Fibroblast of mammary gland (primary cell): Measurements from ENCODE around the gene EEPD1.
"Not testable (repeated sequence)": the region's sequence is repeated elsewhere in the genome, so short reads cannot be mapped to it uniquely, and the experiment has no call there.

Source experiments
- DNase-seq: peaks from one replicate; pipeline ENCODE4 v3.0.0-alpha.2; 2010; ENCODE audit warnings: low read depth
- H3K4me3 ChIP-seq: 2 replicates; pipeline ENCODE4 v1.5.1; 2011; ENCODE audit warnings: low read depth, mild to moderate bottlenecking, low read length, moderate library complexity; ENCODE audit not compliant: control insufficient read depth
- TF ChIP-seq, protein P1 (sequence below): conservative IDR thresholded peaks from 2 replicates; pipeline ENCODE4 v1.5.1; 2011; ENCODE audit warnings: low read depth, low read length, inconsistent platforms; ENCODE audit not compliant: control insufficient read depth, insufficient read depth

The EEPD1 gene

DNA sequence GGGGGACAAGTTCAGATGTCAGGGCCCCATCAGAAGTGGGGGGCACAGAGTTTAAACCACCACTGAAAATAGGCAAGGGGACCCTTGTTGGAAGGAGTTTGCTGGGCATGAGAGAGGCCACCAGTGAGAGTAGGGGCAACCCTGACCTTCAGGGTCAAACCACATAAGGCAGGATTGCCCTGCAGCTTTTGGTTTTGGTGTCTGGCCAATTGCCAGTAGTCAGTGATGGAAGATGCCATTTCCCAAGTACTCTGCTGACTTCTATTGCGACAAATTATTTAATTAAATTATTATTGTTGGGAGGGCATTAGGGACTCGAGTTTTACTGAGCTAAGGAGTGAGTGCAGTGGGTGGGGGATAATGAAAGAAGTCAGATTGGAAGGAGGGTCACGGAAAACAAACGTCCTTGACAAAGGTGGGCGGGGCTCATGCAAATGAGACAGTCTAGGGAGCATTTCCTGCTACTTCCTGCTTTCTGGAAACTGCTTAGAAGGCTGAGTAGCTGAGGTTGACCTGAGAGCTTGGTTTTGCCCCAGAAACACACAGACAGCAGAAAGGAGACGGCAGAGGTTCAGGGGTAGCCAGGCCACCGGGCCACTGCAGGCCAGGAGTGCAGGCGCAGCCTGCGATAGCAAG lies 162.4 kb downstream of the EEPD1 start:
- H3K4me3 ChIP-seq, result no peak overlapping the region
- DNase-seq, result no peak
- TF ChIP-seq, protein P1, sequence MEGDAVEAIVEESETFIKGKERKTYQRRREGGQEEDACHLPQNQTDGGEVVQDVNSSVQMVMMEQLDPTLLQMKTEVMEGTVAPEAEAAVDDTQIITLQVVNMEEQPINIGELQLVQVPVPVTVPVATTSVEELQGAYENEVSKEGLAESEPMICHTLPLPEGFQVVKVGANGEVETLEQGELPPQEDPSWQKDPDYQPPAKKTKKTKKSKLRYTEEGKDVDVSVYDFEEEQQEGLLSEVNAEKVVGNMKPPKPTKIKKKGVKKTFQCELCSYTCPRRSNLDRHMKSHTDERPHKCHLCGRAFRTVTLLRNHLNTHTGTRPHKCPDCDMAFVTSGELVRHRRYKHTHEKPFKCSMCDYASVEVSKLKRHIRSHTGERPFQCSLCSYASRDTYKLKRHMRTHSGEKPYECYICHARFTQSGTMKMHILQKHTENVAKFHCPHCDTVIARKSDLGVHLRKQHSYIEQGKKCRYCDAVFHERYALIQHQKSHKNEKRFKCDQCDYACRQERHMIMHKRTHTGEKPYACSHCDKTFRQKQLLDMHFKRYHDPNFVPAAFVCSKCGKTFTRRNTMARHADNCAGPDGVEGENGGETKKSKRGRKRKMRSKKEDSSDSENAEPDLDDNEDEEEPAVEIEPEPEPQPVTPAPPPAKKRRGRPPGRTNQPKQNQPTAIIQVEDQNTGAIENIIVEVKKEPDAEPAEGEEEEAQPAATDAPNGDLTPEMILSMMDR, result no peak

DNA sequence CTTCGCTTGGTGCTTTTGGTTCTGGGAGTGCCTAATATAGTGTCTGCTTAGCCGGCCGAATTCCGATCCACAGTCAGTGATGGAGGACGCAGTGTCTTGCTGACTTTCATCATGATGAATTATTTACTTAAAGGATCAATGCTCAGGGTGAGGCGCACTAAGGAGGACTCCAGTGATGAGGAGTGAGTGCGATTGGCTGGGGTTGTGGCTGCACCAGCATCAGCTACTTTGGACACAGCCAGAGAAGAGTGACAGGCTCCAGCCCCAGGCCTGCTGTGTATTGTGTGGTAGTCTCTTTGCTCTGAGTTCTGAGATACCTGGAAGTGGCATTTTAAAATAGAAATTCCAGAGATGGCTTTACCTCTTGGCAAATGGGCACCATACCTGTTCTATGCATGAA lies 163.3 kb downstream of the EEPD1 start:
- no peak for DNase-seq
- H3K4me3 ChIP-seq, result no peak overlapping the region
- TF ChIP-seq, protein P1, result no peak

DNA sequence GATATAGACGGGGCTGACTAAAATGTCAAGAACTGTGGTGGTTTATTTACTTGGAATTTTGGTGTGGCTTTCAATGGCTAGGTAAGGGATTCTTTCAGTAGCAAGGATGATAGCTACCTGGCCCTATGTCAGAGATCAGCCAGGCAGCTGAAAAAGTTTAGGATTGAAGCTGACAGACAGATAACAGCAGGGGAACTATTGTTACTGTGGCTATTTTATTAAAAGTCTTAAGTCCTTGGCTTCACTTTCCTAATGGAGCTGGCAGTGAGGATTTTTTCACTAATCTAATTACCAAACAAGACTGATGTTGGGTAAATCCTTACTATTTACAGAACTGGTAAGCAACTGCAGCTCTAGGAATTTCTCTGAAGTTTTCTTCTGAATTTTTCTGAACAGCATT lies 164.2 kb downstream of the EEPD1 start:
- no peak overlapping the region for H3K4me3 ChIP-seq
- no peak for DNase-seq
- TF ChIP-seq, protein P1, result no peak

DNA sequence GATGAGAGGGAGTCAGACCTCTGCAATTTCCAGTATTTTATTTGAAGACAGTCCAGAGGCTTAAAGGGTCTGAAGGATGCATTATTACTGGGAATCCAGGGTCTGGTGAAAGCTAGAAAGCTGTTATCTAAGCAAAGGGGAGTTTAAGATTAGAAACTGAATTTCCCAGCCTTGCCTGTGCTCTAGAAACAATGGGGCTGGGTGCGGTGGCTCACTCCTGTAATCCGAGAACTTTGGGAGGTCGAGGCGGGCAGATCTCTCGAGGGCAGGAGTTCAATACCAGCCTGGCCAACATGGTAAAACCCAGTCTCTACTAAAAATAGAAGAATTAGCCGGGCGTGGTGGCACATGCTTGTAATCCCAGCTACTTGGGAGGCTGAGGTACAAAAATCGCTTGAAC lies 165.1 kb downstream of the EEPD1 start:
- H3K4me3 ChIP-seq, result no peak overlapping the region
- TF ChIP-seq, protein P1, result no peak
- no peak for DNase-seq

DNA sequence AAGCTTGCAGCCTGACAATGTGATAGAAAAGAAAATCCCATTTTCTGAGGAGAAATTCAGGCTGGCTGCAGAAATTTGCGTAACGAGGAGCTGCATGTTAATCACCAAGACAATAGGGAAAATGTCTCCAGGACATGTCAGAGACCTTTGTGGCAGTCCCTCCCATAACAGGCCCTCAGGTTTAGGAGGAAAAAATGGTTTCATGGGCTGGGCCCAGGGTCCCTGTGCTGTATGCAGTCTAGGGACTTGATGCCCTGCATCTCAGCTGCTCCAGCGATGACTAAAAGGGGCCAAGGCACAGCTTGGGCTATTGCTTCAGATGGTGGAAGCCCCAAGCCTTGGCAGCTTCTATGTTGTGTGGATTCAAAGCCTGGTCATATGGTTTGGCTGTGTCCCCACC lies 168.2 kb downstream of the EEPD1 start:
- not testable (repeated sequence) for DNase-seq, H3K4me3 ChIP-seq

DNA sequence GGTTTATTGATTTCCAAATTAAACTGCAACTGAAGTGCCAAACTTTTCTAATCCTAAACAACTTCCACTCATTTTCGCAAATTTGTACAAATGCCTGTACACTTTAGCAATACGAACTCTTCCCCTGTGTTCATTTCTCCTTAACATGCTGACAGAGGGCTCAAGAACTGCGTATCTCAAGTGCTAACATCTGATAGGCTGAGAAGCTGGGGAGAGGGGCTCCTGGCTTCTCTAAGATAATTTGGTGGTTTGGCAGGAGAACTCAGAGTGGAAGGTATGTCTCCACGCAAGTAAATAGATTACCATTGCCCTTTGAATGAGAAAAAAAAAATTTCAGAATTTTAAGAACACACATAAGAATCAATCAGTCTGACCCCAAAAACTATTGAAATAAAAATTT lies 183.3 kb downstream of the EEPD1 start:
- TF ChIP-seq, protein P1, result no peak
- no peak overlapping the region for H3K4me3 ChIP-seq
- no peak for DNase-seq

DNA sequence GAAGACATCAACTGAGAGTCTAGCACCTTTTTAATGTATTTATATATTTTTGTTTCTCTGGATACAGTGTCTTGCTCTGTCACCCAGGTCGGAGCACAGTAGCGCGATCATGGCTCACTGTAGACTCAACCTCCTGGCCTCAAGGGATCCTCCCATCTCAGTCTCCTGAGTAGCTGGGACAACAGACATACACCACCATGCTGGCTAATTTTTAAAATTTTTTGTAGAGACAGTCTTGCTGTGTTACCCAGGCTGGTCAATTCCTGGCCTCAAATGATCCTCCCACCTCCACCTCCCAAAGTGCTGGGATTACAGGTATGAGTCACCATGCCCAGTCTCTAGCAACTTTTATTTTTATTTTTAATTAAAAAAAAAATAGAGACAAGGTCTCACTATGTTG lies 185.2 kb downstream of the EEPD1 start:
- TF ChIP-seq, protein P1, result no peak
- no peak overlapping the region for H3K4me3 ChIP-seq
- DNase-seq, result no peak

DNA sequence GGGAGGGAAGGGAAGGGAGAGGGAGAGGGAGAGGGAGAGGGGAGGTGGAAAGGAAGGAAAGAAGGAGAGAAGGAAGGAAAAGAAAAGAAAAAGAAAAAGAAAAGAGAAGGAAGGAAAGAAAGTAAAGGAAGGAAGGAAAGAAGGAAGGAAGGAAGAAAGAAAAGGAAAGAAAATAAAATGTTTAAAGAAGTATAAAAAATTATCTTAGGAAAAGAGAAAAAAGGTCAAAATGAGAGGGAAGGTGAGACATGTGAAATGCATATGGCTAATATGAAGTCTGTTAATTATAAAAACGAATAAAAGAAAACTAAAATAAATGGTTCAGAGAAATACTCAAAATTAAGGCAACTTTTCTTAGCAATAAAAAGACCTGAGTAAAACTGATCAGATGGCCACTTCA lies 190.5 kb downstream of the EEPD1 start:
- no peak for DNase-seq
- H3K4me3 ChIP-seq, result no peak overlapping the region
- TF ChIP-seq, protein P1, result no peak
